Stimulated activated CD4-positive, alpha-beta T cell treated with anti-CD3 and anti-CD28 coated beads, Interleukin-15, amount 100 ng/mL, for 48 hours (primary cell): ENCODE results near the gene CACNA2D2.

Source experiments
- DNase-seq, 2 donors: peaks; one replicate each; pipeline ENCODE4 v3.0.0-alpha.2; 2020; ENCODE audit warnings: low read depth in 2 of 2

The CACNA2D2 gene

GRCh38 chr3:50327129-50327528, 176.3 kb downstream of the CACNA2D2 start:
- no peak for DNase-seq

- no peak for DNase-seq
Observed at GRCh38 chr3:50326182-50326541, 177.3 kb downstream of the CACNA2D2 start.

GRCh38 chr3:50325497-50326181, 177.8 kb downstream of the CACNA2D2 start:
- no peak for DNase-seq

GRCh38 chr3:50325113-50325480, 178.3 kb downstream of the CACNA2D2 start:
- DNase-seq: no peak

- DNase-seq: peak in 1 of 2 donors; percentile 57
Observed at GRCh38 chr3:50324351-50325112, 178.9 kb downstream of the CACNA2D2 start.

- no peak for DNase-seq
Observed at GRCh38 chr3:50323614-50324199, 179.7 kb downstream of the CACNA2D2 start.

- DNase-seq: no peak
Observed at GRCh38 chr3:50323092-50323600, 180.3 kb downstream of the CACNA2D2 start.

- DNase-seq: no peak
Observed at GRCh38 chr3:50322386-50323091, 180.9 kb downstream of the CACNA2D2 start, which contains the start of gene HYAL2. TSS of gene HYAL2 (minus strand) at chr3:50322745. CDS start at chr3:50320489, 2,256 bp downstream.

- DNase-seq: no peak
Observed at GRCh38 chr3:50322115-50322385, 181.4 kb downstream of the CACNA2D2 start.

- DNase-seq: peak; percentile 71 to 80
Observed at GRCh38 chr3:50321336-50322114, 181.9 kb downstream of the CACNA2D2 start.

GRCh38 chr3:50320853-50321335, 182.5 kb downstream of the CACNA2D2 start:
- no peak for DNase-seq

- DNase-seq: no peak
Observed at GRCh38 chr3:50319894-50320625, 183.4 kb downstream of the CACNA2D2 start.

GRCh38 chr3:50319181-50319893, 184.1 kb downstream of the CACNA2D2 start:
- DNase-seq: no peak

GRCh38 chr3:50318615-50319014, 184.8 kb downstream of the CACNA2D2 start:
- DNase-seq: no peak

GRCh38 chr3:50318163-50318562, 185.3 kb downstream of the CACNA2D2 start:
- no peak for DNase-seq

- no peak for DNase-seq
Observed at GRCh38 chr3:50317300-50317699, 186.1 kb downstream of the CACNA2D2 start.

- no peak for DNase-seq
Observed at GRCh38 chr3:50316657-50317242, 186.7 kb downstream of the CACNA2D2 start.

GRCh38 chr3:50314816-50315215, 188.6 kb downstream of the CACNA2D2 start:
- no peak for DNase-seq

GRCh38 chr3:50314342-50314741, 189.1 kb downstream of the CACNA2D2 start:
- no peak for DNase-seq
